IMR-90 (cell line): ENCODE data around the gene CEP104. TPM values are rescaled to one million over a fixed set of nuclear protein-coding genes. Genes with fewer than 3 reads are reported as not detected.

ENCODE experiments used
- ATAC-seq: fragments of 200-7000 bp; cut with Tn5 transposase; 2 replicates; pipeline ENCODE4 v1.9.1; 2020; ENCODE audit warnings: low read depth, mild to moderate bottlenecking, moderate library complexity
- Bru-seq: library from RNA; stranded (reverse); fragments of 400-500 nt; gene quantifications from one replicate; lab custom pipeline; 2021; lab: Mats Ljungman, UMichigan
- BruChase-seq, 2 experiments: library from RNA; stranded (reverse); fragments of 400-500 nt; gene quantifications; one replicate each; lab custom pipeline; 2021; lab: Mats Ljungman, UMichigan
- BruUV-seq: library from RNA; stranded (reverse); fragments of 400-500 nt; replicated peaks from 2 replicates; lab custom pipeline; 2021; lab: Mats Ljungman, UMichigan
- CTCF ChIA-PET: fragments of 300-600 bp; formaldehyde crosslinking; extraction: SDS; loops from one replicate; lab custom pipeline; 2021; ENCODE audit warnings: antibody characterized with exemption; lab: Yijun Ruan, JAX
- POLR2A ChIA-PET: fragments of 300-600 bp; sonication (Branson Sonifier 250); formaldehyde crosslinking; loops from one replicate; lab custom pipeline; 2022; ENCODE audit warnings: antibody characterized with exemption; ENCODE audit not compliant: unreplicated experiment; lab: Charles Lee
- DNase-seq: peaks from one replicate; pipeline ENCODE4 v3.0.0; 2013
- H2AFZ ChIP-seq: replicated peaks from 2 replicates; pipeline ENCODE3; 2013; ENCODE audit warnings: low read length, mild to moderate bottlenecking; ENCODE audit not compliant: poor library complexity
- H2AK5ac ChIP-seq: 2 replicates; pipeline ENCODE4 v1.6.1; 2013; ENCODE audit warnings: low read depth, low read length, inconsistent platforms
- H2AK9ac ChIP-seq: replicated peaks from 2 replicates; pipeline ENCODE3; 2013; ENCODE audit warnings: mild to moderate bottlenecking, low read depth, low read length, moderate library complexity; ENCODE audit not compliant: poor library complexity
- H2BK120ac ChIP-seq: 2 replicates; pipeline ENCODE4 v1.6.1; 2013; ENCODE audit warnings: low read depth, low read length, inconsistent platforms
- H2BK15ac ChIP-seq: 3 replicates; pipeline ENCODE4 v1.6.1; 2013; ENCODE audit warnings: low read depth, low read length, inconsistent platforms
- H2BK20ac ChIP-seq: 2 replicates; pipeline ENCODE4 v1.6.1; 2013; ENCODE audit warnings: low read depth, mild to moderate bottlenecking, inconsistent platforms, low read length, moderate library complexity
- H2BK5ac ChIP-seq: 2 replicates; pipeline ENCODE4 v1.6.1; 2013; ENCODE audit warnings: mild to moderate bottlenecking, low read depth, low read length, inconsistent platforms; ENCODE audit not compliant: poor library complexity, severe bottlenecking
- H3K14ac ChIP-seq: replicated peaks from 2 replicates; pipeline ENCODE4 v1.6.1; 2013; ENCODE audit warnings: low read depth, low read length, inconsistent platforms
- H3K18ac ChIP-seq: 2 replicates; pipeline ENCODE4 v1.6.1; 2013; ENCODE audit warnings: low read depth, low read length, control low read depth
- H3K23ac ChIP-seq: 2 replicates; pipeline ENCODE4 v1.6.1; 2013; ENCODE audit warnings: low read depth, low read length, inconsistent platforms
- H3K27ac ChIP-seq: 2 replicates; pipeline ENCODE4 v1.5.1; 2013; ENCODE audit warnings: mild to moderate bottlenecking, control low read depth, low read length; ENCODE audit not compliant: insufficient read depth
- H3K27me3 ChIP-seq: 2 replicates; pipeline ENCODE4 v1.6.1; 2013; ENCODE audit warnings: low read length; ENCODE audit not compliant: control insufficient read depth, insufficient read depth
- H3K36me3 ChIP-seq: 2 replicates; pipeline ENCODE4 v1.6.1; 2013; ENCODE audit warnings: low read length, mixed read lengths; ENCODE audit not compliant: control insufficient read depth, insufficient read depth
- H3K4ac ChIP-seq: 2 replicates; pipeline ENCODE4 v1.6.1; 2013; ENCODE audit warnings: low read depth, low read length, inconsistent platforms
- H3K4me1 ChIP-seq: 2 replicates; pipeline ENCODE4 v1.6.1; 2013; ENCODE audit warnings: low read length, mixed read lengths; ENCODE audit not compliant: control insufficient read depth, insufficient read depth
- H3K4me2 ChIP-seq: 2 replicates; pipeline ENCODE4 v1.6.1; 2013; ENCODE audit warnings: low read depth, mild to moderate bottlenecking, control low read depth, low read length, moderate library complexity
- H3K4me3 ChIP-seq: 2 replicates; pipeline ENCODE4 v1.5.1; 2013; ENCODE audit warnings: low read depth, mild to moderate bottlenecking, control low read depth, low read length, moderate library complexity; ENCODE audit not compliant: insufficient read depth
- H3K56ac ChIP-seq: 2 replicates; pipeline ENCODE4 v1.6.1; 2013; ENCODE audit warnings: low read length, inconsistent platforms; ENCODE audit not compliant: insufficient read depth; ENCODE audit errors: extremely low read depth
- H3K79me1 ChIP-seq, 2 experiments: 2 replicates each; pipeline ENCODE4 v1.6.1; 2013; ENCODE audit warnings: low read length in 2 of 2, inconsistent platforms in 1 of 2, low read depth in 1 of 2
- H3K9ac ChIP-seq: 2 replicates; pipeline ENCODE4 v1.6.1; 2013; ENCODE audit warnings: low read depth, low read length, control low read depth
- H3K9me1 ChIP-seq: 2 replicates; pipeline ENCODE4 v1.6.1; 2013; ENCODE audit warnings: low read length, inconsistent platforms; ENCODE audit not compliant: insufficient read depth
- H3K9me3 ChIP-seq: 2 replicates; pipeline ENCODE4 v1.6.1; 2013; ENCODE audit warnings: low read length; ENCODE audit not compliant: control insufficient read depth, insufficient read depth
- H4K20me1 ChIP-seq: 2 replicates; pipeline ENCODE4 v1.6.1; 2013; ENCODE audit warnings: low read length, inconsistent platforms; ENCODE audit not compliant: insufficient read depth
- H4K5ac ChIP-seq: 2 replicates; pipeline ENCODE4 v1.6.1; 2013; ENCODE audit warnings: mild to moderate bottlenecking, low read depth, low read length, control low read depth
- H4K8ac ChIP-seq, 2 experiments: 2 replicates each; pipeline ENCODE4 v1.6.1; 2013; ENCODE audit warnings: low read depth in 2 of 2, low read length in 2 of 2, control low read depth in 1 of 2, inconsistent platforms in 1 of 2
- H4K91ac ChIP-seq: 2 replicates; pipeline ENCODE4 v1.6.1; 2013; ENCODE audit warnings: low read depth, low read length, inconsistent platforms; ENCODE audit not compliant: insufficient read depth
- BHLHE40 ChIP-seq: fragments of 150-350 bp; IDR thresholded peaks from 2 replicates; pipeline ENCODE4 v1.6.1; 2016; ENCODE audit warnings: mild to moderate bottlenecking, low read depth, low read length
- MAZ ChIP-seq: IDR thresholded peaks from 2 replicates; pipeline ENCODE4 v1.6.1; 2012; ENCODE audit warnings: low read depth, mild to moderate bottlenecking, low read length, improper control_type of control experiment, moderate library complexity, borderline replicate concordance
- MXI1 ChIP-seq: IDR thresholded peaks from 2 replicates; pipeline ENCODE4 v1.6.1; 2012; ENCODE audit warnings: low read depth, mild to moderate bottlenecking, low read length, moderate library complexity, borderline replicate concordance
- WGBS, 2 experiments: methylation state at CpG; one replicate each; pipeline versions ENCODE4 v1.1.5 to v1.1.7; 2013; ENCODE audit warnings: missing lambda C conversion rate in 2 of 2; ENCODE audit not compliant: insufficient read length in 1 of 2; ENCODE audit errors: extremely low coverage in 2 of 2; 5-methylcytosine and 5-hydroxymethylcytosine counted together
- dilution Hi-C: fragments of 300-500 bp; cut with HindIII; formaldehyde crosslinking; loops from one replicate; pipeline ENCODE4 v1.14.3; 2018; ENCODE audit warnings: low sequenced_read_pairs; ENCODE audit not compliant: unreplicated experiment
- in situ Hi-C: fragments of 300-500 bp; cut with MboI; formaldehyde crosslinking; loops from 3 replicates; pipeline ENCODE4 v1.14.3; 2019; ENCODE audit warnings: low sequenced_read_pairs, inconsistent platforms, mixed read lengths
- intact Hi-C: fragments of 100-400 bp; cut with micrococcal nuclease; formaldehyde crosslinking; loops from 2 replicates; pipeline ENCODE4 v1.10.0; 2022
- long read RNA-seq: library from polyadenylated mRNA; unstranded; transcript quantifications from one replicate; pipeline ENCODE4 v2.0.0, GENCODE V29; 2021; ENCODE audit not compliant: unreplicated experiment
- polyA plus RNA-seq, 3 experiments: library from polyadenylated mRNA; depleted of rRNA; stranded (reverse); fragments of >200 nt; gene quantifications; 2 replicates each; pipeline ENCODE4 v1.2.3, GENCODE V29; 2012; ENCODE audit warnings: low replicate concordance in 1 of 3
- total RNA-seq: library from RNA; depleted of rRNA; stranded (reverse); fragments of >200 nt; gene quantifications from 2 replicates; pipeline ENCODE4 v1.2.3, GENCODE V29; 2012; rRNA removed

CEP104 gene
- 14.3 and 20.0 TPM in 2 replicates for total RNA-seq
- 17.5 and 17.9 TPM in 2 replicates for polyA plus RNA-seq (2012; rRNA removed)
- polyA plus RNA-seq (2012; cell fraction: cytosol; rRNA removed) = 5.9 and 7.6 TPM in 2 replicates
- 17.7 and 21.7 TPM in 2 replicates for polyA plus RNA-seq (2012; cell fraction: nucleus; rRNA removed; ENCODE audit: low replicate concordance)
- percentile 63 among the genes with signal in this experiment for Bru-seq, nascent RNA
- BruChase-seq, experiment 1, labeled RNA remaining after a 6-hour chase = percentile 76 among the genes with signal in this experiment
- BruChase-seq, experiment 2, labeled RNA remaining after a 2-hour chase = percentile 72 among the genes with signal in this experiment
- long read RNA-seq, full-length matches to known transcripts = 4 of 23 reads
- long read RNA-seq, partial matches to known transcripts = 16 of 23 reads
- long read RNA-seq, other reads (novel, unspliced or antisense) = 3 of 23 reads

DNA sequence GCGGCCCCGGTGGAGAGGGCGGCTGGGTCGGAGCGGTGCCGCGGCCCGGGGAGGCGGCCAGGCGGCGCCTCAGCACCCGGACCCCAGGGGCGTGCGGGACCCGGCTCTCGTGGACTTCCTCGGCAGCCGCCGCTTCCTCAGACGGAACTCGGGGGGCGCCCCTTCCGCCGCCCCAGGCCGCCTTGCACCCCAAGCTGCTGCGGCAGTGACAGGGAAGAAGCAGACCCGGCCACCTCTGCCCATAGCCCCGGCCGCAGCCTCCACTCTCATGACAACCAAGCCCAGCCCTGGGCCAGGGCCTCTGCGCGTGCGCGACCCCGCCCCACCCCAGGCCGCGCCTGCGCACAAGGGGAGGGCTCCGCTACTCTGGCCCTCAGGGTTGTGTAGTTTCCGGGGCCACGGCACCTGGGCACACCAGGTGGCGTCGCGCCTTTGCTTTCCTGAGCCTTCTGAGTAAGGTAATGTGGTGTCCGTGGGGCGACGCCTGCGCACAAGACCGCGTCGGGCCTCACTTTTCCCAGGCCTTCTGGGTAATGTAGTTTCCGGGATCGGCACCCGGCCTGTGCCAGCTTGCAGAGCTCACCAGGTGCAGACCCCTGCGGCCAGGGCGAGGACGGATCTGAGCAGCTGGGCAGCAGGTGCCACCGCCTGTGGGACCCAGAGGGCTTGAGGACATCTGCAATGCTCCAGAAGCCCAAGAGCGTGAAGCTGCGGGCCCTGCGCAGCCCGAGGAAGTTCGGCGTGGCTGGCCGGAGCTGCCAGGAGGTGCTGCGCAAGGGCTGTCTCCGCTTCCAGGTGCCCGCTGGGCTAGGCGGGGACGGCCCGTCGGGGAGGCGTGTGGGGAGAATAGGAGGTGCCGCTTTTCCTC lies at the start of gene CEP104, which contains the start of gene DFFB:
CEP104 (minus strand) TSS at position 289 of the 868 bp plus-strand sequence. CDS start 4,804 bp downstream, outside the sequence.
DFFB (plus strand) TSS at position 554 of the 868 bp plus-strand sequence; CDS start at position 682, 128 bp downstream.
- Histone ChIP-seq H2BK15ac (no peak within 1 kb of the TSS; the same call in 2 of the 3 replicates), H2AFZ (peak within 1 kb of the TSS; percentile 100), H2BK5ac (peak within 1 kb of the TSS; percentile 85), H3K27me3 (no peaks in the 10 kb centered on the region), H3K4me1 (peaks cover 5% of the 10 kb centered on the region; the same call in 1 of the 2 replicates), H3K56ac (peak within 1 kb of the TSS; percentile 39; the same call in 1 of the 2 replicates), H3K18ac (peak within 1 kb of the TSS; percentile 97), H3K14ac (peak within 1 kb of the TSS; percentile 98; the same call in 1 of the 2 replicates), H3K4ac (peak within 1 kb of the TSS; percentile 99), H2AK9ac (peak within 1 kb of the TSS; percentile 97), H3K4me2 (peak within 1 kb of the TSS; percentile 97), H3K36me3 (no peaks in the 10 kb centered on the region), H4K20me1 (peaks cover 3% of the 10 kb centered on the region; the same call in 1 of the 2 replicates), H2AK5ac (peak within 1 kb of the TSS; percentile 74; the same call in 1 of the 2 replicates), H3K23ac (peak within 1 kb of the TSS; percentile 96), H4K8ac (peak within 1 kb of the TSS; percentile 51 to 94), H2BK20ac (peak within 1 kb of the TSS; percentile 73; the same call in 1 of the 2 replicates), H4K91ac (peak within 1 kb of the TSS; percentile 72), H3K27ac (peak within 1 kb of the TSS; percentile 88), H2BK120ac (peak within 1 kb of the TSS; percentile 79), H3K9me1 (peaks cover 2% of the 10 kb centered on the region; the same call in 1 of the 2 replicates), H4K5ac (peak within 1 kb of the TSS; percentile 98), H3K9ac (peak within 1 kb of the TSS; percentile 97), H3K9me3 (no peaks in the 10 kb centered on the region), H3K4me3 (peak within 1 kb of the TSS; percentile 98), H3K79me1 (peaks cover 26 to 42% of the 10 kb centered on the region in 2 experiments)
- POLR2A ChIA-PET = no interaction called here
- dilution Hi-C loops (no loop called here), in situ Hi-C loops (no loop called here), intact Hi-C loops (loop anchor here (2.0 kb wide), 1 partner anchor 44 kb away; the partner anchor contains the start of gene C1orf174)
- CTCF ChIA-PET = interaction anchor here (0.6 to 1.0 kb wide), 3 partner anchors 8 to 29 kb away, joined by 3 read pairs; no protein-coding TSS in a partner anchor
- ATAC-seq (peak; percentile 90), DNase-seq (peak; percentile 67)
- peak; percentile 67; the same call in 1 of the 2 replicates for TF ChIP-seq MXI1
- no peak for TF ChIP-seq MAZ
- no peak for TF ChIP-seq BHLHE40
- no TSS peak for BruUV-seq
- WGBS, 2 experiments = 0% methylated on average over 23 of the region's 73 CpGs; no CpG with 5 or more reads in 1 of the 2 experiments
